Measurements from ENCODE around the gene BEX2.

- TF ChIP-seq CTCF (IDR thresholded peaks at IDR 0.05) = no peak
- no peak for TF ChIP-seq ZFX (IDR thresholded peaks at IDR 0.05; ENCODE audit: borderline replicate concordance)
Measured at GRCh38 chrX:103329991-103330390, 19.2 kb upstream of the BEX2 start, which contains the start of gene TCEAL7.

Data from 22Rv1 (cell line).